Measurements from ENCODE around the gene TOPAZ1. TPM values are rescaled to one million over a fixed set of nuclear protein-coding genes. Genes with fewer than 3 reads are reported as not detected.

TOPAZ1 gene
- total and polyA plus RNA-seq, 2 of the 13 experiments (the other 11 are each of a cell fraction or from before 2014, with no cell fraction given) = not detected

DNA sequence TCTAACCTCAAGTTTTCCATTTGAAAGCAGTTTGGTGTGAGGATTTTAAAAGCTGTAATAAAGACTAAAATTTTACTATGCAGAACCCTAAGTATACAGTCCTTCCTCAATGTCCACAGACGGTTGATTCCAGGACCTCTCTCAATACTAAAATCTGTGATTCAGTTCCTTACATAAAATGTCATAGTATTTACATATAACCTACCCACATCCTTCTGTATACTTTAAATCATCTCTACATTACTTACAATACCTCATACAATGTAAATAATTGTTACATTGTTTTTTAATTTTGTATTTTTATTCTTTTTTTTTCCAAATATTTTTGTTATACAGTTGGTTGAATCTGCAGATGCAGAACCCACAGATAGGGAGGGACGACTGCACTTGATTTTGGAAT, 2.8 kb upstream of the TOPAZ1 start (continued):
- TF ChIP-seq SETDB1 (CRISPR knock-in tag; IDR thresholded peaks at IDR 0.05; ENCODE audit: borderline replicate concordance) = no peak

DNA sequence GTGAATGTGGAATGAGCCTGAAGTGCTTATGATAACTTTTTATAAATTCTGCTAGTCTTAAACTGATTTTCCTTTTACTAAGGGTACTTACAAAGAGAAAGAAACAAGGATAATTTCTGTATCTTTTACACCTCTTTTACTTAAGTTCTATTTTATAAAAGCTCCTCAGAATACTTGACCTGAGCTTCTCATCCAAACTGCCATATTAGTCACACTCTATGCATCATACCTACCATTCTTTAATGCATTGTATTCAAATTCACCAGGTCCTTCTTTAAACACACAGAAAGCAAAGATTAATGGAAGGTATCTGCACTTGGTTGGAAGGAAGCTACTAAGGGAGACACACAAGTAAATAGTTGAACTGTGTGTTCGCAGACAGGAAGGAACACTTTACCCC, 1.6 kb upstream of the TOPAZ1 start:
- TF ChIP-seq ZNF558 (CRISPR knock-in tag; IDR thresholded peaks at IDR 0.05; ENCODE audit: borderline replicate concordance) (no peak), ZNF180 (CRISPR knock-in tag; IDR thresholded peaks at IDR 0.05; ENCODE audit: borderline replicate concordance, low read depth) (no peak), ZFP36L1 (CRISPR knock-in tag; IDR thresholded peaks at IDR 0.05) (no peak), HOMEZ (CRISPR knock-in tag; IDR thresholded peaks at IDR 0.05; ENCODE audit: low read depth) (no peak), ZNF629 (CRISPR knock-in tag; conservative IDR thresholded peaks at IDR 0.05) (no peak), ZBTB7A (CRISPR knock-in tag; IDR thresholded peaks at IDR 0.05) (no peak), NFE2 (CRISPR knock-in tag; IDR thresholded peaks at IDR 0.05) (no peak), SIN3B (IDR thresholded peaks at IDR 0.05; ENCODE audit: low read length) (no peak), ARNT (IDR thresholded peaks at IDR 0.05) (no peak), ZNF468 (CRISPR knock-in tag; IDR thresholded peaks at IDR 0.05) (no peak), ARID2 (CRISPR knock-in tag; IDR thresholded peaks at IDR 0.05; ENCODE audit: borderline replicate concordance) (no peak), NCOA1 (CRISPR knock-in tag; IDR thresholded peaks at IDR 0.05) (no peak), ZBTB33 (CRISPR knock-in tag; IDR thresholded peaks at IDR 0.05) (no peak), MTF2 (CRISPR knock-in tag; IDR thresholded peaks at IDR 0.05; ENCODE audit: borderline replicate concordance) (no peak)
- POLR2A ChIA-PET = no interaction called here
- Histone ChIP-seq H3K27ac (ENCODE audit: extremely low read length, insufficient read depth, low read length) (no peak overlapping the region), H3K4me1 (ENCODE audit: insufficient read depth, low read length) (no peaks in the 10 kb centered on the region), H3K4me3 (replicated peaks in 1 of 3; ENCODE audit: insufficient read depth in 1 of 3, low read depth in 2 of 3, low read length in 3 of 3) (no peak overlapping the region), H3K4me2 (ENCODE audit: low read depth, low read length) (no peak overlapping the region), H4K20me1 (ENCODE audit: insufficient read depth, low read length) (no peaks in the 10 kb centered on the region), H3K36me3 (replicated peaks in 1 of 2; ENCODE audit: control insufficient read depth in 1 of 2, insufficient read depth in 2 of 2, low read length in 2 of 2) (no peaks in the 10 kb centered on the region), H3K27me3 (ENCODE audit: control insufficient read depth in 1 of 2, insufficient read depth in 2 of 2, low read length in 2 of 2) (0 out of 5 replicates have a peak, but pooled peaks cover 0 to 13% of the 10 kb centered on the region in 2 experiments), H3K9ac (ENCODE audit: insufficient read depth, low read depth, low read length) (no peak overlapping the region), H3K9me3 (ENCODE audit: low read length) (no peaks in the 10 kb centered on the region), H3K79me2 (ENCODE audit: insufficient read depth, low read length) (no peaks in the 10 kb centered on the region), H2AFZ (ENCODE audit: low read length) (no peak overlapping the region)
- no peak for FAIRE-seq
- ATAC-seq = no peak
- CTCF ChIA-PET (ENCODE audit: low intra/inter-chr PET ratio, low total read pairs) = no interaction called here
- in situ Hi-C loops (cut with HindIII; ENCODE audit: extremely low pct_ligation_motif_present, low pct_unique_long_range_greater_than_20kb) = no loop called here
- 6% methylated on average over 1 of the region's 1 CpG for WGBS (ENCODE audit: low lambda C conversion rate)
- no TSS peak for BruUV-seq (replicated peaks)
- no peak for DNase-seq (ENCODE audit: low spot score)
- intact Hi-C loops (cut with micrococcal nuclease; ENCODE audit: unreplicated experiment) = no loop called here

Measured in HepG2 (cell line).